Brain microvascular endothelial cell (primary cell): ENCODE data around the gene ENOX1.

Experiments
- DNase-seq: peaks from one replicate; pipeline ENCODE4 v3.0.0-alpha.2; 2020
- H3K27ac ChIP-seq: fragments of 250-450 bp; sonication (Bioruptor Pico); 2 replicates; pipeline ENCODE4 v1.5.1; 2020; ENCODE audit warnings: mild to moderate bottlenecking, moderate library complexity
- H3K27me3 ChIP-seq: fragments of 250-450 bp; sonication (Bioruptor Pico); replicated peaks from 2 replicates; pipeline ENCODE4 v1.5.1; 2020; ENCODE audit warnings: mild to moderate bottlenecking
- H3K36me3 ChIP-seq: fragments of 250-450 bp; sonication (Bioruptor Pico); replicated peaks from 2 replicates; pipeline ENCODE4 v1.5.1; 2020; ENCODE audit warnings: mild to moderate bottlenecking
- H3K4me3 ChIP-seq: 2 replicates; pipeline ENCODE4 v1.5.1; 2011; ENCODE audit warnings: low read depth, mild to moderate bottlenecking, control low read depth, low read length, moderate library complexity
- in situ Hi-C: cut with HindIII; loops from 2 replicates; pipeline ENCODE4 v1.10.0; 2017; ENCODE audit warnings: low sequenced_read_pairs, low pct_ligation_motif_present
- TF ChIP-seq, protein P1 (sequence below): IDR thresholded peaks from 2 replicates; pipeline ENCODE4 v1.5.1; 2011; ENCODE audit warnings: low read depth, mild to moderate bottlenecking, moderate library complexity, low read length, control low read depth, inconsistent platforms; ENCODE audit errors: missing control alignments

ENOX1 gene

DNA sequence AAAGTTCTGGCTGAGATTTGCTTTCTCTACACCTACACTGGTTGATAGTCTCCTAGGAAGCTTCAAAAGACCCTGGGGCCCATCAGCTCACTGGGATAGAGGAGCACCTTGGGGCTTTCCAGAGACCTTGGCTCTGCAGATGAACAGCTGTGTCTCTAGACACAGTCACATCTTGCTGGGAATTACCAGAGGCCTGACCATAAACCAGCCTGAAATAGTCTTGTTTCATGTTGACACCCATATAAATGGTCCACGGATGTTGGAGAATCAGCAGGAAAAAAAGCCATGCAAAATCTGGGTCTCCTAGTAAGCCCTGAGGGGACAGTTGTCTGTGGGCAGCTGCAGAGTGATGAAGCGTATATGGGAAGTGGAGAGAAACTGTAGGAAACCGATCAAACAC, 555.8 kb downstream of the ENOX1 start:
- TF ChIP-seq, protein P1, sequence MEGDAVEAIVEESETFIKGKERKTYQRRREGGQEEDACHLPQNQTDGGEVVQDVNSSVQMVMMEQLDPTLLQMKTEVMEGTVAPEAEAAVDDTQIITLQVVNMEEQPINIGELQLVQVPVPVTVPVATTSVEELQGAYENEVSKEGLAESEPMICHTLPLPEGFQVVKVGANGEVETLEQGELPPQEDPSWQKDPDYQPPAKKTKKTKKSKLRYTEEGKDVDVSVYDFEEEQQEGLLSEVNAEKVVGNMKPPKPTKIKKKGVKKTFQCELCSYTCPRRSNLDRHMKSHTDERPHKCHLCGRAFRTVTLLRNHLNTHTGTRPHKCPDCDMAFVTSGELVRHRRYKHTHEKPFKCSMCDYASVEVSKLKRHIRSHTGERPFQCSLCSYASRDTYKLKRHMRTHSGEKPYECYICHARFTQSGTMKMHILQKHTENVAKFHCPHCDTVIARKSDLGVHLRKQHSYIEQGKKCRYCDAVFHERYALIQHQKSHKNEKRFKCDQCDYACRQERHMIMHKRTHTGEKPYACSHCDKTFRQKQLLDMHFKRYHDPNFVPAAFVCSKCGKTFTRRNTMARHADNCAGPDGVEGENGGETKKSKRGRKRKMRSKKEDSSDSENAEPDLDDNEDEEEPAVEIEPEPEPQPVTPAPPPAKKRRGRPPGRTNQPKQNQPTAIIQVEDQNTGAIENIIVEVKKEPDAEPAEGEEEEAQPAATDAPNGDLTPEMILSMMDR: no peak
- Histone ChIP-seq H3K27me3 (no peaks in the 10 kb centered on the region), H3K4me3 (no peak overlapping the region), H3K27ac (no peak overlapping the region), H3K36me3 (no peaks in the 10 kb centered on the region)
- no peak for DNase-seq
- in situ Hi-C loops: no loop called here

DNA sequence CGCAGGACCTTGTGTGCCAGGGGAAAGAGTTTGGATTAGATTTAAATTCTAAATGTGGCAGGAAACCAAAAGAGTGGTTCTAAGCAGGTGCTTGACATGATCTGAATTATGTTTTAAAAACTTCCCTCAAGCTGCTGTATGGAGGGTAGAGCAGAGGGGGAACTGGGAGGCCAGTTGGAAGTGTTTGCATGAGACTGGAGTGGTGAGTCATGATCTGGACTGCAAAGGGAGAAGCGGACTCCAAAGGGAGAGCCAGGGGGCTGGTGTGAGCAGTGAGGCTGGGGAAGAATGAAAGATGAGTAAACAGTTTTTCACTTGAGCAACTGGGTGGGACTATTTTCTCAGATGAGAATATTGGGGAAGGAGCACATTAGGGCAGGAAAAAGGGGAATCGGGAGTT, 557.3 kb downstream of the ENOX1 start:
- H3K4me3 ChIP-seq: no peak overlapping the region
- TF ChIP-seq, protein P1: peak; percentile 18
- no peak overlapping the region for H3K27ac ChIP-seq
- DNase-seq: peak; percentile 76
- no peaks in the 10 kb centered on the region for H3K27me3 ChIP-seq
- H3K36me3 ChIP-seq: no peaks in the 10 kb centered on the region
- in situ Hi-C loops: no loop called here

DNA sequence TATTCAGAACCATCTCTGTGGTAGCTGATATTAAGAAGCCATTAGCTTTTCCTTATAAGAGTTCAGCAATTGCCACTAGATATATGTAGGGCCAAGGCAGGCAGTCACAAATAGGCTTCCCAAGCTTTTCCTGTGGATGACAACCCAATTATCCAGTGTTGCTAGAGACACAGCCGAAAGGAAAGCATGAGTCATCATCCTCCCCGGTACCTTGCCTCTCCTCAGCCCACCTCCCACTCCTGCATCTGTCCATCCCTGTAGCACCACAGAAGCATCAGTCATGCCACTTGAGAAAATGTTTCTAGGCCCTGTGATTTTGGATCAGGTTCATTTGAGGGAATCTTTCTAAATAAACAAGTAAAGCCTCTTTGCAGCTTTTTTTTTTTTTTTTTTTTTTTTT, 559.1 kb downstream of the ENOX1 start:
- in situ Hi-C loops: no loop called here
- Histone ChIP-seq H3K27ac (no peak overlapping the region), H3K27me3 (no peaks in the 10 kb centered on the region), H3K4me3 (no peak overlapping the region), H3K36me3 (no peaks in the 10 kb centered on the region)
- DNase-seq: peak; percentile 16
- TF ChIP-seq, protein P1: no peak

DNA sequence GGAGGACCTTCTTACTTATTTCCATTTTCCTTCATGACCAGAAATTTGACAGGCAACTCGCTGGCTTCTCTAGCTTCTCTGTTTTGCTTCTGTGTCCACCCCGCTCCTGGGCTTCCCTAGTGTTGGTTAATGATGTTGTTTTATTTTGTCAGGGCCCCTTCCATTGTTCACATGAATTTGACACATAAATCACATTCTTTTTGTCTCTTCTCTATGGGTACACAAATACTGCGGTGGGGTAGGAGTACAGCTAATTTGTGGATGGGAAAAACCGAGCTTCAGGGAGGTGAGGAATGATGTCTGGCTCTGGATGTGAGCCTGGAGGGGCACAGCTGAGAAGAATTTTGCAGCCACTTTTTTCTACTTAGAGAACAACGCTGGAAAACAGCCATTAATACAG, 563.6 kb downstream of the ENOX1 start:
- H3K27ac ChIP-seq: no peak overlapping the region
- no peaks in the 10 kb centered on the region for H3K27me3 ChIP-seq
- in situ Hi-C loops: no loop called here
- DNase-seq: no peak
- TF ChIP-seq, protein P1: no peak
- no peak overlapping the region for H3K4me3 ChIP-seq
- no peaks in the 10 kb centered on the region for H3K36me3 ChIP-seq

DNA sequence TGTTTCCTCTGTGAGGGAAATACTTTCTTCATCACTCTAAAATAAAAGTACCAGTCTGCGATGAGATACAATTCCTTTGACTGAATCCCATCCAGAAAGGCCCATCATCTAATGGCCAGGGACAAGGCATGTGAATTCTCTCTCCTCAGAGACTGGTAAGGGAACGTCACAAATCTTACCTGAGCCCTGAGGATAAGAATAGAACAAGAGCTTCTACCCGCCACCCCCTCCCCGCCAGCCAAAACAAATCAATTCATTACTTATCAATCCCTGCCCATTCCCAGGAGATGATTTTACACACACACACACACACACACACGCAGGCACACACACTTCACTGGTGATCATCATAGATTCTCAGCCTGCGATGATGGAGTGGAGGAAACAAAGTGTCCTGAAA, 564.7 kb downstream of the ENOX1 start:
- in situ Hi-C loops: no loop called here
- no peak overlapping the region for H3K4me3 ChIP-seq
- no peaks in the 10 kb centered on the region for H3K36me3 ChIP-seq
- H3K27ac ChIP-seq: no peak overlapping the region
- H3K27me3 ChIP-seq: no peaks in the 10 kb centered on the region
- TF ChIP-seq, protein P1: no peak
- no peak for DNase-seq

DNA sequence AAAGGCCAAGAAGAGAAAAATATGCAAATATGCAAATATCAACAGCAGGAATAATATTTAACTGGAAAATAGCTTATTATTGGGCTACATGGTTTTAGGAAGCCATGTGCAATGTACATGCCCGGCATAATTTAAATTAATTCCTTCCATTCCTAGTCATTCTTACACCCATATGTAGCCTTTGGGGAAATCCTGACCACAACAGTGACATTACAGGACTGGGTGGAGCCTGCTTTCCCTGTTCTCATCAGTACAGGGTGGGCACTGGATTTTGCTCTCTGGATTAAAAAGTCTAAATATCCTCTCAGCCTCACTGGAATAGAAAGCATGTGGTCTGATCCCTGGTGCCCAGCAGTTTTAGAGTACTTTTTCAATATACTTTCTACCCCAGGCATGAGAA, 565.2 kb downstream of the ENOX1 start:
- Histone ChIP-seq H3K27ac (no peak overlapping the region), H3K27me3 (no peaks in the 10 kb centered on the region), H3K36me3 (no peaks in the 10 kb centered on the region), H3K4me3 (no peak overlapping the region)
- in situ Hi-C loops: no loop called here
- TF ChIP-seq, protein P1: no peak
- no peak for DNase-seq
